IPS-NIHi7 (cell line): ENCODE results near the gene SF3A1.

Experiments
- DNase-seq: peaks from one replicate; pipeline ENCODE4 v3.0.0; 2012; ENCODE audit warnings: mixed read lengths; ENCODE audit errors: extremely low spot score

SF3A1 gene

DNA sequence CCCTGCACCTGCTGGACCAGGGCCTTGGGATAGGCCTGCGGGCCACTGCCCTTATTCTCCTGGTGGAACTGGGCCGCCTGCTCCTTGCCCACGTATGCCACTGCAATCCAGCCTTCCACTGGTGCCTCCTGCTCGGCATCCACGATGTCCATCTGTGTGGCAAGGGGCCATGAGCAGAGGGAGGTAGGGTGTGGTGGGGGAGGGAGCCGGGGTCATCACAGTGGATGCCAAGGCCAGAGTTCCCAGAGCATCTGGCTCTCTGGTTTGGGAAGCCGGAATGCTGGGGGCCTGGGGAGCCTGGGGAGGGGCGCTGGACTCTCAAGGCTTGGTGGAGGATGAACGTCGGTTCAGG lies 29.9 kb upstream of the SF3A1 start:
- no peak for DNase-seq

DNA sequence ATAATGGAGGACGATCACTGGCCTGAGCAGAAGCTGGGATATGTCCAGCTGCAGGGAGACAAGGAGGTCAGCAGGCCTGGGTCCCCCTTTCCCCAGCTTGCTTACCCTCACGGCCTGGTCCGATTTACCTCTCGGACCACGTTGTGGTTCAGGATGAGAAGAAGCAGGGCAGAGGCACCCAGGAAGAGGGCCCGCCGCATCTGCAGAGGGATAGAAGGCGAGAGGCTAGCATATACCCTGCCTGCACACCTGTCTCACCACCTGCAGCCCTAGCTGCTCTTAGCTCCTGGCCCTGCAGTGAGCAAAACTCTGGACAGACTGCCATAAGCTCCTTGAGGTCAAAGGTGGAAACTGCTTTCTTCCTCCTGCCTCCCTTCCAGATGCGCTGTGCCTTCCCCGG lies 29.2 kb upstream of the SF3A1 start:
- DNase-seq = no peak

DNA sequence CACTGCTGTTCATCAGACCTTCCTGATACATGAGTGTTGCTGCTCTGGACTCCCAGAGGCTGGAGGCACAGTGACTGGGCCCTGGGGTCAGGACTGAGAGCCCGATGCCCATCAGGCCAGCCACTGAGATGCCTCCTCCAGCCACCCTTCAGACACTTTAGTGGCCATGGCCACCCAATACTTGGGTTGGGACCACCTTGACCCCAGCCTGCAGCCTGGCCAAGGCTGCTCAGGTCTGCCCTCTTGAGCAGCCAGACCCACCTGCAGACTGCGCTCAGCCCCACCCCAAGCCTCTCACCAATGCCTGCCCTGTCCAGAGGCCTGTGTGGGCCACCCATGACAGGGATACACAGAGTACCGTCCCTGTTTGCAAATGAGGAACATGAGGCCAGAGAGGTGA lies 26.4 kb upstream of the SF3A1 start:
- DNase-seq = no peak

DNA sequence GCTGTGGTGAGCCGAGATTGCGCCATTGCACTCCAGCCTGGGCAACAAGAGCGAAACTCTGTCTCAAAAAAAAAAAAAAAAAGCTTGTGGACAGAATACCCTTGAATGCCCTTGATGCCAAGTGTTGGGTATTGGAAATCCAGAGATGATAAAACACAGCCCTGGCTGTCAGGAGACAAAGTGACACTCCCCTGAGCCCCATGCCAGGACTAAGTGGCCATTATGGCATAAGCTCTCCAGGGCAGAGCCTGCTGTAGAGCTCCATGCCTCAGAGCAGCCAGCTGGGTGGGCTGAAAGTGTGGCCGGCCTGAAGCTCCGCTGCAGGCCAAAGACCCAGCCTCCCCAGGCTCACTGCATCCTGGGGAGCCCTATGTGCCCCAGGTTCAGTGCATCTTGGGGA lies 25.6 kb upstream of the SF3A1 start:
- DNase-seq = no peak

DNA sequence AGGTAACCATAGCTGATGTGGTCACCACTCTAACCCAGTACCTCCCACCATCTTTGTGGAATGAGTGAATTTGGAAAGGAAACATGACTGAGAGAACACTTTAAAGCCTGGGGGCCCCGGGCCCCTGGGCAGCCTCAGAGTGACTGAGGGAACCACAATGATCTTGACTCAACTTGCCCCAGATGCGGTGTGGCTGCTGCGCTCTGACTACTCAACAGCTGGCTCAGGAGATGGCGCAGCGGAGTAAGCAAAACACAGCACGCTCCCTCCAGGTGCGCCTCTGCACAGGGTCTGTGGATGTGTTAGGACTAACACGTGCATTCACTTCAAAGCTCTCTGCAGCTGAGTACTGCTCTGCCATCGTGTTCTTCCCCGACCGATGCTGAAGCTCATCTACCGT lies 24.6 kb upstream of the SF3A1 start:
- no peak for DNase-seq

DNA sequence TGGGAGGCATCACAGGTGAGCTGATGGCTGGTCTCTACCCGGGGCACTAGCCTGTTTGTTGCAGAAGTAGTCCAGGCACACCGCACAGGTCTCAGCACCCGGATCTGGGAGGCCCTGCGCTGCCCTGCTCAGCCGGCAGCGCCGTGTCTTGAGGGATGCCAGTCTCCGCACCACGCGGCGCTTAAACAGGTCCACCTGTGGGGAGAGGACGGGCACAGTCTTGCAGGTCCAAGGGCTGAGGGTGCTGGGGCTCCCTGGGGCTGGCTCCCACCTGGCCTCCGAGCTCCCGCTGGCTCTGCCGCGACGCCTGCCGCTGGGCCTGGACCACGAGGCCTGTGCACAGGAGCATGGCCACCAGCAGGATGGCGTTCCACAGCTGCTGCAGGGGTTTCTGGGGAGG lies 23.3 kb upstream of the SF3A1 start:
- DNase-seq = no peak

DNA sequence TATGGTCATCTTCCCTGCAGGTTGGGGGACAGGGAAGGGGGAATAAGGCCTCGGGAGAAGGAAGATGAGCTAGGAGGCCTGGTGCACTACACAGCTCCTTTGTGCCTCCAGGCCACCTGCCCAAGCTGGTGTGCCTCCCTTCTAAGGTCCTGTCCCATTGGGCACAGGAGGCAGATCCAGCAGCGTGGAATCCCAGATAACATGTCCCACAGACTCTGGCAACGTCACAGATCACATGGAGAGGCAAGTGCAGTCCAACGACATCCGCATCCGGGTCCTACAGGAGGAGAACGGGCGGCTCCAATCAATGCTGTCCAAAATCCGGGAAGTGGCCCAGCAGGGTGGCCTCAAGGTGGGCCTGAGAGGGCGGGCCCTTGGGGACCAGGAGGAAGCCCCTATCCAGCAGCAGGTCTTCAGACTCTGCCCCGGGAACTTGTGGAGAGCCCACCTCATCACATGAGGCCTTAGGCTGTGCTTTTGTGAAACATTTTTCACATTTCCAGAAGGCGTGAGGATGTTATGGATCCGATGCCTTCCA lies 18.7 kb upstream of the SF3A1 start:
- no peak for DNase-seq

DNA sequence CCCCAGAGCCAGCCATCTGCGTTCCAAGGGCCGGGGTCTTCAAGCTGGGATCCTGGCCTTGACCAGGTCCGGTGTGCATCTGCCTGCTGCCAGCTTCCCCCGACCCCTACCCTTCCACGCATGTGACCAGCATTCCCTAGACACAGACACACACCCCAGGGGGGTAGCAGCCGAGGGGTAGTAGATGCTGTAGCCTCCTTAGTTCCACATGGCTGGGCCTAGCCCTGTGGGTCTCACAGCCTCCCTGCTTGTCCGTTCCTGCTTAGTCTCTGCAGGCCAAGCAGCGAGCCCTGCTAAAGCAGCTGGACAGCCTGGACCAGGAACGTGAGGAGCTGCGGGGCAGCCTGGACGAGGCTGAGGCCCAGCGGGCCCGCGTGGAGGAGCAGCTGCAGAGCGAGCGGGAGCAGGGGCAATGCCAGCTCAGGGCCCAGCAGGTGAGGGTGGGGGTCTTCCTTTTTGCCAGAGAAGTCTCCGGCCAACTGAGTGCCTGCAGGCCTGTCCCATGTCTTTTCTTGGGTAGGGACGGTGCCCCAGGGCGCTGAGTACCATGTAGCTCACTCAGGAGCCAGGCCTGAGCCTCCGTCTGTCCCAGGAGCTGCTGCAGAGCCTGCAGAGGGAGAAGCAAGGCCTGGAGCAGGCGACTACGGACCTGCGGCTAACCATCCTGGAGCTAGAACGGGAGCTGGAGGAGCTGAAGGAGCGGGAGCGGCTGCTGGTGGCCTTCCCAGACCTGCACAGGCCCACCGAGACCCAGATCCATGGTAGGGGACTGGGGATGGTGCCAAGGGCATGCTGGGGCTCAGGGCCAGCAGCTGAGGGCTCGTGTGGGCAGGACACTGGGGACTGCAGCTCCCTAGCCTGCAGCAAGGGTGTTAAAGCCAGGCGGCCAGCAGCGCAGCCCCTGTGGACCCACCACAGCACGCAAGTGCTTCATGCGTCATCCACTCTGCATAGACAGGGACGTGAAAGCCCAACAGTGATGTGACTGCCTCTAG lies 16.9 kb upstream of the SF3A1 start:
- no peak for DNase-seq

DNA sequence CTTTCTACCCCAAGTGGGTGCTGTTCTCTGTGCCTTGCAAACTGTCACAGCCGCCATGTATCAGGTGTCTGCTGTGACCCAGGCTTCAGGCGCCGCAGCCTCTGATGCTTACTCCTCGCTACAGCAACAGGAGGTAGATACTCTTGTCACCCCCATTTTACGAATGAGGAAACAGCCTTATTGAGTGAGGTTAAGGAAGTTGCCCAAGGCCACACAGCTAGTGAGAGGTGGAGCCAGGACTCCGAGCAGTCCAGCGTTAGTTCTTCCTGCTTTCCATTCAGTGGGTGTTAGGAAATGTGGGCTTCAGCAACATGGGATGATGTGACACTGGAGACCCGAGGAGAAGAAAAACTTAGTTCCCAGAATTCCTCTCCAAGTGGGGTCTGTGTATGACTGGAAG lies 16.2 kb upstream of the SF3A1 start:
- DNase-seq = no peak

DNA sequence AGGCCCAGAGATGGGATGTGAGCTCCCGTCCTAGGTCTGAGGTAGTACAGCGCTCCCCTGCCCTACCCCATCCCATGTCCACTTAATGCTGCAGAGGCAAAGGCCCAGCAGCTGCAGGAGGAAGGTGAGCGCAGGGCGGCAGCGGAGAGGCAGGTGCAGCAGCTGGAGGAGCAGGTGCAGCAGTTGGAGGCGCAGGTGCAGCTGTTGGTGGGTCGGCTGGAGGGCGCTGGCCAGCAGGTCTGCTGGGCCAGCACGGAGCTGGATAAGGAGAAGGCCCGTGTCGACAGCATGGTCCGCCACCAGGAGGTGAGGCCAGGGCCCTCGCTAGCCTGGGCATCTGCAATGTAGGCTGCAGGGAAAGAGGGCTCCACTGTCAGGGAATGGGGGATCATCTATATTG lies 15.3 kb upstream of the SF3A1 start:
- no peak for DNase-seq

DNA sequence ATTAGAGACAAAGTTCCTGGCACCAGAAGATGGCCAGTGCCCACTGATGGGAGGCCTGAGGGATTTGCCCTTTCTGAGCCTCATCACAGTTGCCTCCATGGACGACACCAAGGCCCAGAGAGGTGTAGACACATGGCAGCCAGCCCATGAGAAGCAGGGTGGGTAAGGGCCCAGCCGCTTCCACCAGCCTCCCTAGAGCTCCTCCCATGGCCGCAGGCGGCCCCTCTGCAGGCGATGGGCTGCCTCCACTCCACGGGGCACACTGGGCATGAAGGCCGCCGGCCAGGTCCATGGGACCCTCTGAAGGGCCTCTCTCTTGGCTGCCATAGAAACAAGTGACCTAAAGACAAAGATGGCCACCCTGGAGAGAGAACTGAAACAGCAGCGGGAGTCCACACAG lies 14.6 kb upstream of the SF3A1 start:
- no peak for DNase-seq

DNA sequence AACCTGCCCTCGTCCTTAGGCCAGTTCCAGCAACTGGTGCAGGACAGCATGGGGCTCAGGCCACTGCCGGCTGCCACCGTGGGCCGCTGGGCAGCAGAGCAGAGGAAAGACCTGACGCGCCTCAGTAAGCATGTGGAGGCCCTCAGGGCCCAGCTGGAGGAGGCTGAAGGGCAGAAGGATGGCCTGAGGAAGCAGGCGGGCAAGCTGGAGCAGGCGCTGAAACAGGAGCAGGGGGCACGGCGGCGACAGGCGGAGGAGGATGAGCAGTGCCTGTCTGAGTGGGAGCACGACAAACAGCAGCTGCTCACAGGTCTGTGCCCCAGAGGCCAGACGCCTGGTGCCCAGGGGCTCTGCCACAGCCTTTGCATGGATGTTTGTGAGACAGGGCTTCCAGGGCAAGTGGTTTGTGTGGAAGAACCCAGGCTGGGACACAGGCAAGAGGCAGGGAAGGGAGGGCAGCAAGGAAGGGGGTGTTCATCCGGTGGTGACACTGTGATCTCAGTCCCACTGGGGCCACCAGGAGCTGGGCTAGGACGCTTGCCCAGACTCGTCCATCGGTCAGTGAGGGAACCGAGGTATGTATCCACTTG lies 14.0 kb upstream of the SF3A1 start:
- DNase-seq = no peak

DNA sequence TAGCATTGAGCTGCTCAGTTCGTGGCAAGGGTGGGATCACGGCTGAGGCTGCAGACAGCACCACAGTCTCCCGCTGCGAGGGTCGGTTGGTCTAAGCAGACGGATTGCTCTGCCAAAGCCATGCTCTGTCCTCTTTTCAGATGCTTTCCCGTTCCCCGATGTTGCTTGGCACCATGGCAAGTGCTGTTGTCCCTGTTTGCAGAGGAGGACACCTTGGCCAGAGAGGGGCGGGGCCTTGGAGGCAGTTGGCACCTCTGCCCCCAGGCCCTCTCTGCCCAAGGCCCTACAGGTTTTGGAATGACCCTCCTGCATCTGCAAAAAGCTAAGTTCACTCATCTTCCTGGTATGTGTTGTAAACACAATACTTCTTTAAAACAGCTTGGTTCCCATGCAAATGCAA lies 11.7 kb upstream of the SF3A1 start:
- no peak for DNase-seq

DNA sequence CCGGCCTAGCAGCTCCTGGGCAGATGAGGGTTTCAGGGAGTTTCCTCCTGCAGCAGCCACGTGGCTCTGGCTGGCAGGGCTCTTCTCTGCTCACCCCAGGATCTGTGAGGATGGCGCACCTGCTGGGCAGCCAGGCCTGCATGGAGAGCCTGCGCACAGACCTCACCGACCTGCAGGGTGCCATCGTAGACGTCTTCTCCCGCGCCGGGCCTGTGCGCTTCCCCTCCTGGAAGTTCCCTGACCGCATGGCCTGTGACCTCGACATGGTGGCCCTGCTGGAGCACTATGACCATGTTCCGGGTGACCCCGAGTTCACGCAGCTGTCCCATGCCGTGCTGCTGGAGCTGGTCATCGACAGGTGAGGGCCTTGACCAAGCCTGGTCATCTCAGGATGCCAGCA lies 9.2 kb upstream of the SF3A1 start:
- DNase-seq = no peak

DNA sequence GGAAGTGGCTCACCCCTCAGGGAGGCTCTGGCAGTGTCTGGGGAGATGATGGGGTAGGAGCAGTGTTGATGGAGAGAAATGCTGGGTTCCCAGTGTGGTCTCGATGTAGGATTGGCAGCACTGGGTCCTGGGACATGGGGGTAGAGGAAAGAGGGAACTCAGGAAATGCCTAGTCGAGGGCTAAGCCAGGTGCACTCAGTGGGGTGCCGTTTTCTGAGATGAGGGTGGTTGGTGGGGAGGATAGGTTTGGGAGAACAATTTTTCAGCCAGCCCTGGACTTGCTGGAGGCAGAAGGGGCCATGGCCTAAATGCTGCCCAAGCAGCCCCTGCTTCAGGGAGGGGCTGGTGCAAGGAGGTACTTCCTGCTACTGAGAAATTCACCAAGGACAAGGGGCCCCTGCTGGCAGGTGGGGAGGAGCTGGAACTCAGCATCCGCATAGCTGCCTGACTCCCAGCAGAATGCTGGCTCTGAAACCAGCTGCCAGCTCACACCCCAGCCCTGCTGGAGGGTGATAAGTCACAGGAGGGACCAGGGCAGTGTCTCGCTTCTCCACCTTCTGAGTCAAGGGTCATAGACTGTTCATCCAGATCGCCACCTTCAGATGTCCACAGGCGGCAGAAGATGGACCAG lies 6.1 kb upstream of the SF3A1 start:
- peak; percentile 77 for DNase-seq

DNA sequence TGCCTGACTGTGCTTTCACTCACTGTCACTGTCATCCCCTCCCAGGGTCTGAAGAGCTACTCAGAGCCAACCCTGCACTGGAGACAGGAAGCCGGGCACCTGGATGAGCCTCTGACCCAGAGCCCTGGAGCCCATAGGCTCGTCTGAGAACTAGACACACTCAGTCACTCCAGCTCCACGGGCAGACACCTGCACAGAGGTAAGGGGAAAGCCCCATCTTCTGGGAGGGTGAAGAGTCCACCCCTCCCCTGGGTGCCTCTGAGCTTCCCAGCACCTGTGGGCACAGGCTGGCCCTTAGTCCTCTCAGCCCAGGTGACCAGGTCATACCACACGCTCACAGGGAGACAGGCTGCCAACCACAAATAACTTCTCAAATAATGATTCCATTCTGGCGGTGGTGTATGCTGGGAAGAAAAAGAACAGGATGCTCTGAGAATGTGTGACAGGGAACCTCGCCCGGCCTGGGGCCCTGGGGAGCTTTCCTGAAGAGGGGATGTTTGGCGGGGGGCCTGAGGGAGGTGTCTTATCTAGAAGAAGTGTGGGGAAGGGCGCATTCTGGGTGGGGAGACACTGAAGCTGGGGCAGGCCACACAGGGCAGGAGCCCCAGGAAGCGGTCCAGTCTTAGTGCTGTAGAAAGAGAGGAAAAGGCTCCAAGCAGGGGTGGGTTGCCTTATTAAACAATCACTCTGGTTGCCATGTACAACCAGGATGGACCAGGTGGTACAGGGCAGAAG lies 5.4 kb upstream of the SF3A1 start:
- DNase-seq = no peak

DNA sequence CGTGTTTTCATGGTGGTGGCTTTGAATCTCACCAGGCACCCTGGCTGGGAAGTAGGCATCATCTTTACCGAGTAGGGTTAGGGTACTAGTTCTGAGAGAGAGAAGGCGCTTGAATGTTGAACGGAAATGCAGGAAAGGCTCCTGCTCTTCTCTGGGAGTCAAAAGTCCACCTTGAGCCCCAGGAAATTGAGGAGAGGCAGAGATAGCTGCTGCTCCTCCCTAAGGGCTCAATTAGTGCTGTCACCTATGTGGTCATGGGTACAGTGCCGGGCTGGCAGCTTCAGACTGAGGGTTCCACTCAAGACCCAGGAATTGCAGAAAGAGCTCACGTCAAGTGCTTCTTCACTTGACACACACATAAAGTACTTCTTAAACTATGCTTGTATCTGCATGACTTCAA lies 1.8 kb upstream of the SF3A1 start:
- no peak for DNase-seq

DNA sequence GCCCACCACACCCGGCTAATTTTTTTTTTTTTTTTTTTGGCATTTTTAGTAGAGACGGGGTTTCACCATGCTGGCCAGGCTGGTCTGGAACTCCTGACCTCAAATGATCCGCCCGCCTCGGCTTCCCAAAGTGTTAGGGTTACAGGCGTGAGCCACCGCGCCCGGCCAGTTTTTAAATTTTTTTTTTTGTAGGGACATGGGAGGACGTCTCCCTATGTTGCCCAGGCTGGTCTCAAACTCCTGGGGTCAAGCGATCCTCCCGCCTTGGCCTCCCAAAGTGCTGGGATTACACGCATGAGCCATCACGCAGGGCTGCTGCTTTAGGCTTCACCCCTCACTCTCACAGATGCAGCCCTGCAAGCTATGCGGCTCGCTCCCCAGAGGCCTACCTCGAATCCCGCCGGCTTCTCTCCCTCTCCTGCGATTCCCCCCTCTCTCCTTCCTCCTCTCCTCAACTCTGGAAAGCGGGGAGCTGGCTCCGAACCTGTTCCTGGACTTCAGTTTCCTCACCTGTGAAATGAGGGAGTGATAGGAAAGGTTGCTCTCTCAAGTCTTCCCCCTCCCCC lies 1.0 kb upstream of the SF3A1 start:
- DNase-seq = no peak

DNA sequence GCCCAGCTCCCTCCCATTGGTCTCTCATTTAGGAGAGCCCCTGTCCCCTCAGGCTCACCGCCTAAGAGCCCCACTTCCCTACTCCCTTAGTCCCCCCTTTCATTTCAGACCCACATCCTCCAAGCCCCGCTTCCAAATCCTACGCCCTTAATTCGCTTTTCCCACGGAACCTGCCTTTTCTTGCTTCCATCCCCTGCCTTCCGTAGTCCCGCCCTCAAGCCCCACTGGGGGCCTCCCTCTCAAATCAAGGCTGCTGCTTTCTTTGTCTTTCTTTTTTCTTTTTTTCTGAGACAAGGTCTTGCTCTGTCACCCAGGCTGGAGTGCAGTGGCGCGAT lies 509 bp upstream of the SF3A1 start:
- no peak for DNase-seq

DNA sequence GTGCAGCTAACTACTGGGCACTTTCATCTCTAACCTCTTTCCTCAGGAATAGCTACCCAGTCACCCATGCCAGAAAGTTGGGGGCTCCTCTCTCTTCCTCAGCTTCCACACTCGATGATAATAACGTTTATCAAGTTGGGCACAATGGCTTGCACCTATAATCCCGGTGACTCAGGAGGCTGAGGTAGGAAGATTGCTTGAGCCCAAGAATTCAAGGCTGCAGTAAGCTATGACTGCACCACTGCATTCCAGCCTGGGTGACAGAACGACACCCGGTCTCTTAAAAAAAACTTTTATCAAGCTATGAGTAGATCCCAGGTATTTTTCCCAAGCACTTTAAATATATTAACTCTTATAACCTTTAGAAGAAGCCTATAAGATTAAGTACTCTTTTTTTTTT lies 2.0 kb downstream of the SF3A1 start:
- no peak for DNase-seq

DNA sequence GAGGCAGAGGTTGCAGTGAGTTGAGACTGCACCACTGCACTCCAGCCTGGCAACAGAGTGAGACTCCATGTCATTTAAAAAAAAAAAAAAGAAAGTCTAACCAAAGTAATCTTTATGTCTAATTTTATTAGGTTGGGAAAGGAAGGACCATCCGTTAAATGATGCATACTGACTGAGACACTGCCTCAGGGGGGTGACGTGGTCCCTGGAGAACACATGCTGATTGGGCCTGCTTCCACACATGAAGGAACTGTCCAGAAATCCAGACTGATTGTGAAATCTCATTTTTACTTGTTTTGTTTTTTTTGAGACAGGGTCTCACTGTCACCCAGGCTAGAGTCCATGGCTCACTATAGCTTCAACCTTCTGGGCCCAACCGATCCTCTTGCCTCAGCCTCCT lies 5.5 kb downstream of the SF3A1 start:
- DNase-seq = no peak

DNA sequence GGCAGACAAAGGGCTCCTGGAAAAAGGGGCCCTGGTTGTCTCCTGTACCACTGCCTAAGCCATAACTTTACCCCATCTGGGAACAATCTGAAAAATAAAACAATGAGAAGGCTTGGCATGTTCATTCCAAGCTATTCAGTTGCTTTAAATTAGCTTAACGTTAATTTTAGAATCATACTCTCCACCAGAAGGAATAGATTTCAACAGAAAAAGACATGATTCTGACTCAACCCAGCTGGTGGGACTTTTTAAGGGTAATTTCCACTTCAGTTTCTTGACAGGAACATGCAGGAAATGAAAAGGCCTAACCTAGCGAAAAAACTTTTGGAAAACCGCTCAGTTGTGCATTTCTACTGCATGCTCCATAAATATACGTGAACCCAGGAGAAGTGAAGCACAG lies 7.9 kb downstream of the SF3A1 start:
- no peak for DNase-seq
